PC-3 (cell line): ENCODE results near the gene PALS2. TPM values are rescaled to one million over a fixed set of nuclear protein-coding genes. Genes with fewer than 3 reads are reported as not detected.

Source experiments
- ATAC-seq: fragments of 200-7000 bp; cut with Tn5 transposase; 2 replicates; pipeline ENCODE4 v1.9.1; 2020; ENCODE audit warnings: mild to moderate bottlenecking, moderate library complexity
- BruUV-seq: library from RNA; stranded (reverse); fragments of 400-500 nt; replicated peaks from 2 replicates; lab custom pipeline; 2021; lab: Mats Ljungman, UMichigan
- CTCF ChIA-PET: fragments of 300-600 bp; sonication (Branson Sonifier 250); formaldehyde crosslinking; loops from one replicate; lab custom pipeline; 2022; ENCODE audit warnings: antibody characterized with exemption; lab: Charles Lee
- POLR2A ChIA-PET: fragments of 300-600 bp; sonication (Branson Sonifier 250); formaldehyde crosslinking; loops from one replicate; lab custom pipeline; 2022; ENCODE audit warnings: antibody characterized with exemption; ENCODE audit not compliant: unreplicated experiment; lab: Charles Lee
- DNase-seq: peaks from one replicate; pipeline ENCODE4 v3.0.0-alpha.2; 2015
- H2AFZ ChIP-seq: fragments of 300-600 bp; sonication (generic); 2 replicates; pipeline ENCODE4 v1.6.0; 2016; ENCODE audit warnings: antibody characterized with exemption, low read length
- H3F3A ChIP-seq: fragments of 300-600 bp; sonication (generic); one replicate; pipeline ENCODE4 v1.6.0; 2017; ENCODE audit warnings: antibody characterized with exemption, low read length, control low read depth, mild to moderate bottlenecking; ENCODE audit not compliant: unreplicated experiment
- H3K27ac ChIP-seq: fragments of 300-600 bp; sonication (generic); 2 replicates; pipeline ENCODE4 v1.5.1; 2016; ENCODE audit warnings: mild to moderate bottlenecking, low read length
- H3K27me3 ChIP-seq: fragments of 300-600 bp; sonication (generic); 2 replicates; pipeline ENCODE4 v1.6.1; 2016; ENCODE audit warnings: low read length, mixed read lengths
- H3K36me3 ChIP-seq: fragments of 300-600 bp; sonication (generic); 2 replicates; pipeline ENCODE4 v1.6.1; 2016; ENCODE audit warnings: low read depth, mixed run types, low read length, mixed read lengths
- H3K4me1 ChIP-seq: fragments of 300-600 bp; sonication (generic); 2 replicates; pipeline ENCODE4 v1.5.1; 2016; ENCODE audit warnings: low read length; ENCODE audit not compliant: insufficient read depth
- H3K4me2 ChIP-seq: fragments of 300-600 bp; sonication (generic); 2 replicates; pipeline ENCODE4 v1.6.0; 2016; ENCODE audit warnings: low read length
- H3K4me3 ChIP-seq: fragments of 300-600 bp; sonication (generic); 2 replicates; pipeline ENCODE4 v1.5.1; 2016; ENCODE audit warnings: mild to moderate bottlenecking, low read length, mixed read lengths
- H3K79me2 ChIP-seq: fragments of 300-600 bp; sonication (generic); 2 replicates; pipeline ENCODE4 v1.6.1; 2017; ENCODE audit warnings: low read length, mixed read lengths
- H3K9ac ChIP-seq: fragments of 300-600 bp; sonication (generic); 2 replicates; pipeline ENCODE4 v1.6.0; 2016; ENCODE audit warnings: mild to moderate bottlenecking, low read length
- H3K9me2 ChIP-seq: fragments of 300-600 bp; sonication (generic); replicated peaks from 2 replicates; pipeline ENCODE4 v1.6.1; 2016; ENCODE audit warnings: mixed run types, low read length, mixed read lengths
- H3K9me3 ChIP-seq: fragments of 300-600 bp; sonication (generic); 2 replicates; pipeline ENCODE4 v1.6.1; 2016; ENCODE audit warnings: low read length, mixed read lengths
- H4K20me1 ChIP-seq: fragments of 300-600 bp; sonication (generic); 2 replicates; pipeline ENCODE4 v1.6.1; 2016; ENCODE audit warnings: low read length, mixed read lengths
- EZH2 ChIP-seq: fragments of 300-600 bp; sonication (generic); IDR thresholded peaks from one replicate; pipeline ENCODE4 v1.6.1; 2017; ENCODE audit warnings: antibody characterized with exemption, mild to moderate bottlenecking, low read length; ENCODE audit not compliant: unreplicated experiment
- EZH2phosphoT487 ChIP-seq: fragments of 300-600 bp; sonication (generic); IDR thresholded peaks from 2 replicates; pipeline ENCODE4 v1.6.1; 2018; ENCODE audit warnings: mild to moderate bottlenecking, antibody characterized with exemption, low read length, borderline replicate concordance
- intact Hi-C: fragments of 100-400 bp; cut with micrococcal nuclease; formaldehyde crosslinking; loops from 2 replicates; pipeline ENCODE4 v1.9.0; 2023
- total RNA-seq: library from RNA; depleted of rRNA; stranded (reverse); fragments of >200 nt; gene quantifications from 2 replicates; pipeline ENCODE4 v1.2.3, GENCODE V29; 2014
- TF ChIP-seq, protein P1 (sequence below): fragments of 300-600 bp; sonication (generic); conservative IDR thresholded peaks from 2 replicates; pipeline ENCODE4 v1.5.1; 2017; ENCODE audit warnings: antibody characterized with exemption, low read depth, mild to moderate bottlenecking, low read length

Gene PALS2
- total RNA-seq, 1 experiment from 2014 or later: 10.8 TPM

DNA sequence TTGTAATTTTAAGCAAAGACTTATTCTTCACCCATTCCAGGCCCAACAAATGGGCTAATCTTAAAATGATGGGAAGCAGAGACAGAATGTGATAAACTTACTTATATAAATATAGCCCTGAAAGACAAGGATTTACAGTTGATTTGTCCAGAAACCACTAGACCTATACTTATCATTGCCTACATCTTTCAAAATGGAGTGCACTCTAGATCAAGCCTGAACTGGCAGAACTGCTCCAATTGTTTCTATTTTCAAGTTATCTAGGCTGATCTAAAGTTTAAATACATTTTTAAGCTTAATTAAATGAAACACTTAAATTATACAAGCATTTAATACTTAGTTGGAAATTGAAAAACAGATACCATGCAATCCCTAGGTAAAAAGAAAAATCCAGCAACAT is 24.9 kb upstream of the PALS2 start:
- no peak overlapping the region for H3K4me3 ChIP-seq
- H3K79me2 ChIP-seq: no peaks in the 10 kb centered on the region
- no TSS peak for BruUV-seq
- CTCF ChIA-PET: no interaction called here
- no peaks in the 10 kb centered on the region for H3F3A ChIP-seq
- no peaks in the 10 kb centered on the region for H3K9me3 ChIP-seq
- intact Hi-C loops: no loop called here
- H2AFZ ChIP-seq: no peak overlapping the region
- TF ChIP-seq EZH2: no peak
- TF ChIP-seq, protein P1, sequence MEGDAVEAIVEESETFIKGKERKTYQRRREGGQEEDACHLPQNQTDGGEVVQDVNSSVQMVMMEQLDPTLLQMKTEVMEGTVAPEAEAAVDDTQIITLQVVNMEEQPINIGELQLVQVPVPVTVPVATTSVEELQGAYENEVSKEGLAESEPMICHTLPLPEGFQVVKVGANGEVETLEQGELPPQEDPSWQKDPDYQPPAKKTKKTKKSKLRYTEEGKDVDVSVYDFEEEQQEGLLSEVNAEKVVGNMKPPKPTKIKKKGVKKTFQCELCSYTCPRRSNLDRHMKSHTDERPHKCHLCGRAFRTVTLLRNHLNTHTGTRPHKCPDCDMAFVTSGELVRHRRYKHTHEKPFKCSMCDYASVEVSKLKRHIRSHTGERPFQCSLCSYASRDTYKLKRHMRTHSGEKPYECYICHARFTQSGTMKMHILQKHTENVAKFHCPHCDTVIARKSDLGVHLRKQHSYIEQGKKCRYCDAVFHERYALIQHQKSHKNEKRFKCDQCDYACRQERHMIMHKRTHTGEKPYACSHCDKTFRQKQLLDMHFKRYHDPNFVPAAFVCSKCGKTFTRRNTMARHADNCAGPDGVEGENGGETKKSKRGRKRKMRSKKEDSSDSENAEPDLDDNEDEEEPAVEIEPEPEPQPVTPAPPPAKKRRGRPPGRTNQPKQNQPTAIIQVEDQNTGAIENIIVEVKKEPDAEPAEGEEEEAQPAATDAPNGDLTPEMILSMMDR: no peak
- TF ChIP-seq EZH2phosphoT487: no peak
- POLR2A ChIA-PET: no interaction called here
- no peak overlapping the region for H3K4me2 ChIP-seq
- no peaks in the 10 kb centered on the region for H4K20me1 ChIP-seq
- no peaks in the 10 kb centered on the region for H3K9me2 ChIP-seq
- H3K9ac ChIP-seq: no peak overlapping the region
- DNase-seq: no peak
- ATAC-seq: no peak
- H3K27me3 ChIP-seq: peaks cover 83% of the 10 kb centered on the region
- no peaks in the 10 kb centered on the region for H3K4me1 ChIP-seq
- H3K27ac ChIP-seq: no peak overlapping the region
- H3K36me3 ChIP-seq: no peaks in the 10 kb centered on the region

DNA sequence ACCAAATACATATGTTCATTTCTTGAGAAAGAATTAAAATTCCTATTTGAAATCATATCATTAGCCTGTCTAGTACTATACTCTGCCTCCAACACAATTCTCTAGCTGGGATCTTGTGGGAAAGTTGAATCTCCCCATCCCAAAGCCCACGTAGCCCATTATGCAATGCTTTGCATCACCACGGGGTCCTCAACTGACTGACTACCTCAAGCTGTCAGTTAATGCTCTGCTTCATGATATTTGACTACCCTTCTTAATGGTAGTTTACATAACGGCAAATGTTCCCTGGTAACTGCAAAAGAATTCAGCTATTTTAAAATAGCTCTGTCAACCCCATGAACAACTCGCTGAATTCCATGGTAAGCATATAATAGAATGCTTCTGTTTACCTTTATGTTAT is 23.3 kb upstream of the PALS2 start:
- Histone ChIP-seq H3K9me3 (no peaks in the 10 kb centered on the region), H3F3A (no peaks in the 10 kb centered on the region), H3K79me2 (no peaks in the 10 kb centered on the region), H3K36me3 (no peaks in the 10 kb centered on the region), H3K4me1 (no peaks in the 10 kb centered on the region), H4K20me1 (no peaks in the 10 kb centered on the region), H3K27ac (no peak overlapping the region), H3K4me2 (no peak overlapping the region), H3K4me3 (no peak overlapping the region), H3K9me2 (no peaks in the 10 kb centered on the region), H3K9ac (no peak overlapping the region), H3K27me3 (peaks cover 79% of the 10 kb centered on the region), H2AFZ (no peak overlapping the region)
- CTCF ChIA-PET: no interaction called here
- ATAC-seq (no peak), DNase-seq (no peak)
- POLR2A ChIA-PET: no interaction called here
- no TSS peak for BruUV-seq
- TF ChIP-seq EZH2: no peak
- intact Hi-C loops: no loop called here

DNA sequence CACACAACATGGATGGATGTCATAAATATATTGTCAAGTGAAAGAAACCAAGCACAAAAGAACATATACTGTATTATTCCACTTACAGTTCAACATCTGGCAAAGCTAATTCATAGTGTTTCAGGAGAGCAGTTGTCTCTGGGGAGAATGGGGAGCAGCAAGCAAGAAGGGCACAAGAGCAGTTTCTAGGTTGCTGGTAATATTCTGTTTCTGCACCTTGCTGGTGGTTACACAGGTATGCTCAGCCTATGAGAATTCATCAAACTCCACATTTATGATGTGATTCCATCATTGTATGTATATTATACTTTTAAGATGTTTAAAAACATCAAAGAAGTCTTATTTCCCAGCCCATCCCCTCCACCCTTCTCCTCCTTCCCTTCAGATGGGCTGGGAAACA is 18.1 kb upstream of the PALS2 start:
- POLR2A ChIA-PET: no interaction called here
- H3K27ac ChIP-seq: no peak overlapping the region
- H3K9me2 ChIP-seq: no peaks in the 10 kb centered on the region
- no peaks in the 10 kb centered on the region for H4K20me1 ChIP-seq
- H2AFZ ChIP-seq: no peak overlapping the region
- ATAC-seq (no peak), DNase-seq (no peak)
- H3K4me1 ChIP-seq: no peaks in the 10 kb centered on the region
- intact Hi-C loops: no loop called here
- no peaks in the 10 kb centered on the region for H3F3A ChIP-seq
- H3K9ac ChIP-seq: no peak overlapping the region
- CTCF ChIA-PET: no interaction called here
- no peak overlapping the region for H3K4me3 ChIP-seq
- H3K4me2 ChIP-seq: no peak overlapping the region
- TF ChIP-seq EZH2phosphoT487: no peak
- TF ChIP-seq, protein P1: no peak
- no peak for TF ChIP-seq EZH2
- peaks cover 67% of the 10 kb centered on the region for H3K27me3 ChIP-seq
- no peaks in the 10 kb centered on the region for H3K79me2 ChIP-seq
- H3K9me3 ChIP-seq: no peaks in the 10 kb centered on the region
- BruUV-seq: no TSS peak
- H3K36me3 ChIP-seq: no peaks in the 10 kb centered on the region
